ENCODE results near the gene DOK6.

DOK6 gene

DNA sequence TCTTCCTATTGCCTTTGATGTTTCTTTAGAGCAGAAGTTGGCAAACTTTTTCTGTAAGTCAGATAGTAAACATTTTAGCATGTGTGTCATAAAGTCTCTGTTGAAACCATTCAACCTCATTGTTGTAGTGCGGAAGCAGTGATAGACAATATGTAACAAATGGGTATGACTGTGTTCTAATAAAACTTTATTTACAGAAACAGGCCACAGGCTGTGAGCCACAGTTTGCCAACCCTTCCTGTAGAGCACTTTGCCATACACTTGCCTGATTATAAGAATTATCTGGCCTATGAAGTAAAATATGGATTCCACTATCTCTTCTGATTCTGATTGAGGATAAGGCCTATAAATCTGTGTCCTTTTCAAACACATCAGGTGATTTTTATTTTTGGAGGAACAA, 237.4 kb downstream of the DOK6 start:
- no peaks in the 10 kb centered on the region for H3K9me3 Mint-ChIP-seq

GRCh38 chr18:69647702-69648101, 247.0 kb downstream of the DOK6 start:
- H3K9me3 Mint-ChIP-seq = no peaks in the 10 kb centered on the region
- H3K27ac Mint-ChIP-seq = no peak overlapping the region
- TF ChIP-seq, protein P1, sequence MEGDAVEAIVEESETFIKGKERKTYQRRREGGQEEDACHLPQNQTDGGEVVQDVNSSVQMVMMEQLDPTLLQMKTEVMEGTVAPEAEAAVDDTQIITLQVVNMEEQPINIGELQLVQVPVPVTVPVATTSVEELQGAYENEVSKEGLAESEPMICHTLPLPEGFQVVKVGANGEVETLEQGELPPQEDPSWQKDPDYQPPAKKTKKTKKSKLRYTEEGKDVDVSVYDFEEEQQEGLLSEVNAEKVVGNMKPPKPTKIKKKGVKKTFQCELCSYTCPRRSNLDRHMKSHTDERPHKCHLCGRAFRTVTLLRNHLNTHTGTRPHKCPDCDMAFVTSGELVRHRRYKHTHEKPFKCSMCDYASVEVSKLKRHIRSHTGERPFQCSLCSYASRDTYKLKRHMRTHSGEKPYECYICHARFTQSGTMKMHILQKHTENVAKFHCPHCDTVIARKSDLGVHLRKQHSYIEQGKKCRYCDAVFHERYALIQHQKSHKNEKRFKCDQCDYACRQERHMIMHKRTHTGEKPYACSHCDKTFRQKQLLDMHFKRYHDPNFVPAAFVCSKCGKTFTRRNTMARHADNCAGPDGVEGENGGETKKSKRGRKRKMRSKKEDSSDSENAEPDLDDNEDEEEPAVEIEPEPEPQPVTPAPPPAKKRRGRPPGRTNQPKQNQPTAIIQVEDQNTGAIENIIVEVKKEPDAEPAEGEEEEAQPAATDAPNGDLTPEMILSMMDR (IDR thresholded peaks at IDR 0.05) = no peak
- DNase-seq = no peak
- H3K36me3 Mint-ChIP-seq (ENCODE audit: low read depth) = no peaks in the 10 kb centered on the region
- no peaks in the 10 kb centered on the region for H3K4me1 Mint-ChIP-seq
- H3K27me3 Mint-ChIP-seq (ENCODE audit: low read depth, poor library complexity) = no peaks in the 10 kb centered on the region
- H3K4me3 Mint-ChIP-seq = no peak overlapping the region

More for the DNA sequence above, 237.4 kb downstream of the DOK6 start:
- Mint-ChIP-seq H3K4me1 (no peaks in the 10 kb centered on the region), H3K27ac (no peak overlapping the region), H3K27me3 (ENCODE audit: low read depth, poor library complexity) (peaks cover 3% of the 10 kb centered on the region), H3K4me3 (no peak overlapping the region), H3K36me3 (ENCODE audit: low read depth) (peaks cover 7% of the 10 kb centered on the region)
- DNase-seq = no peak
- TF ChIP-seq, protein P1 (IDR thresholded peaks at IDR 0.05) = no peak

DNA sequence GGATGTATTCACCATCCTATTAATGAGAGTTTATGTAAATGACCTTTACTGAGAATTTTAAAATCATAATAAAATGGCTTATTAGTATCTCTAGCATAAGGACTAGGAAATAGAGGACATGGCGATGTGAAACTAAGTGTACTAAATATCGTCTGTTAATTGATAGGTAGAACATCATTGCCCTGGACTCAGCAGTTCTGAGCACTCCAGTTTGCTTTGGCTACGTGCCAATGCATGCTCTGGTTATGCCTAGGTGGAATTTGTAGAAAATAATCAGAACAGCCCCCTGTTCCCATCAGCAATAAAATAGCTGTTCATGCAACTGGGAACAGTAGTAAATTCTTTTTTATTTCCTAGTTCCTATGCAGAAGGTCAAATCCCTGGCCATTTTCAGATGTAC, 247.8 kb downstream of the DOK6 start:
- no peak for DNase-seq

DNA sequence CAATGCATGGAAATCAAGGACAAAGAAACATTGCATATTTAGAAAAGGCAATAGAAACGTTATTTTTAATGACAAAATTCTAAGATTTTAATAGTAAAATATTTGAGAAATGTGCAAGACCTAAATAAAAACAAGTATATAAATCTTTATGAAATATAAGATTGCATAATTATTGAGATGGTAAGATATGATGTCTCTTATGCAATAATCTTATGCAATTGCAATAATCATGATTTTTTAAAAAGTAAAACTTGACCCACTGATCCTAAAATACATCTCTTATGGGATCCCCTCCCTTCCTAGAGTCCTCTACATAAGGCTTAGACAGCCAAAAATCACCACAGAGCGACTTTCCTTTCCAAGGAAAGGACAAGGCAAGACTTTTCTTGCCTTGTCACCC, 249.0 kb downstream of the DOK6 start:
- Mint-ChIP-seq H3K9me3 (no peaks in the 10 kb centered on the region), H3K4me1 (no peaks in the 10 kb centered on the region), H3K4me3 (no peak overlapping the region), H3K36me3 (ENCODE audit: low read depth) (peaks cover 4% of the 10 kb centered on the region), H3K27ac (no peak overlapping the region), H3K27me3 (ENCODE audit: low read depth, poor library complexity) (no peaks in the 10 kb centered on the region)
- TF ChIP-seq, protein P1 (IDR thresholded peaks at IDR 0.05) = no peak
- DNase-seq = no peak

More for the DNA sequence above, 247.8 kb downstream of the DOK6 start:
- Mint-ChIP-seq H3K9me3 (no peaks in the 10 kb centered on the region), H3K27ac (no peak overlapping the region), H3K4me1 (no peaks in the 10 kb centered on the region), H3K27me3 (ENCODE audit: low read depth, poor library complexity) (no peaks in the 10 kb centered on the region), H3K4me3 (no peak overlapping the region), H3K36me3 (ENCODE audit: low read depth) (peaks cover 4% of the 10 kb centered on the region)
- TF ChIP-seq, protein P1 (IDR thresholded peaks at IDR 0.05) = no peak

DNA sequence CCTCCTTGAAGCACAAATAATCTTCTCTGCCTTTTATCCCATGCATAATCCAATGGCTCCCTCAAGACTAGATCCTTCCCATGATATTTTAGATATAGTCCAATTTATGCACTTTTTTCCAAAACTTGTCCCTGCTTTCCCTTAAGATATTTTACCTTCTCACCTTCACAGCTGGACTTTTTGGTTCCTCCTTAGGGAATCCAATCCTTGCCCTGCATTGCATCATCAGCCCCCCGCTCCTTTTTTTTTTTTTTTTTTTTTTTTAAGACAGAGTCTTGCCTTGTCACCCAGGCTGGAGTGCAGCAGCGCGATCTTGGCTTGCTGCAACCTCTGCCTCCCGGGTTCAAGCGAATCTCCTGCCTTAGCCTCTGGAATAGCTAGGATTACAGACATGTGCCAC, 250.6 kb downstream of the DOK6 start:
- Mint-ChIP-seq H3K36me3 (ENCODE audit: low read depth) (peaks cover 4% of the 10 kb centered on the region), H3K27ac (no peak overlapping the region), H3K9me3 (no peaks in the 10 kb centered on the region), H3K27me3 (ENCODE audit: low read depth, poor library complexity) (peaks cover 3% of the 10 kb centered on the region), H3K4me1 (no peaks in the 10 kb centered on the region), H3K4me3 (no peak overlapping the region)
- TF ChIP-seq, protein P1 (IDR thresholded peaks at IDR 0.05) = no peak
- no peak for DNase-seq

GRCh38 chr18:69655816-69656215, 255.1 kb downstream of the DOK6 start:
- H3K27me3 Mint-ChIP-seq (ENCODE audit: low read depth, poor library complexity) = peaks cover 3% of the 10 kb centered on the region
- no peak for DNase-seq
- TF ChIP-seq, protein P1 (IDR thresholded peaks at IDR 0.05) = no peak
- H3K4me3 Mint-ChIP-seq = no peak overlapping the region
- H3K27ac Mint-ChIP-seq = no peak overlapping the region
- peaks cover 17% of the 10 kb centered on the region for H3K4me1 Mint-ChIP-seq
- peaks cover 4% of the 10 kb centered on the region for H3K36me3 Mint-ChIP-seq (ENCODE audit: low read depth)
- no peaks in the 10 kb centered on the region for H3K9me3 Mint-ChIP-seq

All from nephron progenitor cell (in vitro differentiated cells).